MM.1S (cell line): ENCODE results near the gene KCNH1.

ENCODE experiments used
- CTCF ChIP-seq: fragments of 300-600 bp; sonication (generic); IDR thresholded peaks from 2 replicates; pipeline ENCODE4 v1.5.1; 2016; ENCODE audit warnings: antibody characterized with exemption, low read length, mixed read lengths
- EZH2 ChIP-seq: fragments of 300-600 bp; sonication (generic); optimal IDR thresholded peaks from 2 replicates; pipeline ENCODE3; 2017; ENCODE audit warnings: low read depth, mild to moderate bottlenecking, antibody characterized with exemption, low read length, mixed read lengths
- EZH2phosphoT487 ChIP-seq: fragments of 300-600 bp; sonication (generic); IDR thresholded peaks from 2 replicates; pipeline ENCODE4 v1.6.1; 2018; ENCODE audit warnings: antibody characterized with exemption, low read length

GRCh38 chr1:210918893-210919292 lies 215.1 kb downstream of the KCNH1 start:
- TF ChIP-seq CTCF (no peak), EZH2phosphoT487 (no peak), EZH2 (no peak)
